Mucosa of stomach (tissue), 1 donor: ENCODE data around the gene PHGDH.
"Not testable (repeated sequence)": the region's sequence is repeated elsewhere in the genome, so short reads cannot be mapped to it uniquely, and the experiment has no call there.

Source experiments
- H3K27me3 ChIP-seq: one replicate; pipeline ENCODE4 v1.7.0; 2013; ENCODE audit warnings: mild to moderate bottlenecking, low read length; ENCODE audit not compliant: control insufficient read depth, insufficient read depth
- H3K36me3 ChIP-seq: one replicate; pipeline ENCODE4 v1.7.0; 2013; ENCODE audit warnings: low read length; ENCODE audit not compliant: control insufficient read depth, insufficient read depth
- H3K4me1 ChIP-seq: one replicate; pipeline ENCODE4 v1.7.0; 2013; ENCODE audit warnings: mild to moderate bottlenecking, low read length; ENCODE audit not compliant: control insufficient read depth, insufficient read depth
- H3K4me3 ChIP-seq: one replicate; pipeline ENCODE4 v1.7.0; 2013; ENCODE audit warnings: low read length
- H3K9ac ChIP-seq: one replicate; pipeline ENCODE4 v1.7.0; 2013; ENCODE audit warnings: mild to moderate bottlenecking, low read length, moderate library complexity
- H3K9me3 ChIP-seq: one replicate; pipeline ENCODE4 v1.7.0; 2013; ENCODE audit warnings: mild to moderate bottlenecking, low read length, moderate library complexity; ENCODE audit not compliant: control insufficient read depth
- donor health status: Pancreatic carcinoma.

PHGDH gene

DNA sequence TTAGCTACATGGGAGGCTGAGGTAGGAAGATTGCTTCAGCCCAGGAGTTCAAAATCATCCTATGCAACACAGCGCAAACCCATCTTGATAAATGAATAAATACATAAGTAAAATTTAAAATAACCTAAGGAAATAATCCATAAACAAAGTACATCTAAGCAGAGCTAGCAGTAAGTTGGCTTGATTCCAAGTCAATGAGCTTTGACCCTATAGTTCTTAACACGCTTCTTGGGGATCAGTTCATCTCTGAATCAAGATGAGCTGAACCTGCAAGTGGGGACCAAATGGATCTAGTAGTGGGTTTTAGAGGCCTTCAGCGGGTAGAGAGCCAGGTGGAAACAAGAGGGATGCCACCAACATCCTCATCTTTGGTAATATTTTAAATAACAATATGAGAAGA lies 31.5 kb upstream of the PHGDH start:
- Histone ChIP-seq H3K4me1 (peaks cover 8% of the 10 kb centered on the region), H3K4me3 (no peak overlapping the region), H3K36me3 (no peaks in the 10 kb centered on the region), H3K9ac (no peak overlapping the region), H3K9me3 (no peaks in the 10 kb centered on the region), H3K27me3 (no peaks in the 10 kb centered on the region)

DNA sequence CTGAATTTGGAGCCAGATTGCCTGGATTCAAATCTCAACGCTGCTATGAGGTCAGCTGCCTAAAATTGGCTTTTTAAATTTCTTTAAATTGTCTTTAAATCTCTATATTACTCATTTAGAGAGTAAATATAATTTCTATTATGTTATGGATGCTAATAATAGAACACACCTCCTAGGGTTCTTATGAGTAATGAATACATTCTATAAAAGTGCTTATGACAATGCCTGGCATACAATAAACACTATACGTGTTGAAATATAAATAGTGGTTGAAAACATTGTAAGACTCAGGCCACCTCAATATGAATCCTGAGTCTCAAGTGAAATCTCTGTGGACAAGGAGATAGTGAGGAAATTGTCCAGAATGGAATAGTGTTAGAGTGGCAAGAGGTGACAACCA lies 31.0 kb upstream of the PHGDH start:
- Histone ChIP-seq H3K4me3 (no peak overlapping the region), H3K4me1 (peaks cover 3% of the 10 kb centered on the region), H3K9me3 (no peaks in the 10 kb centered on the region), H3K36me3 (no peaks in the 10 kb centered on the region), H3K9ac (no peak overlapping the region), H3K27me3 (no peaks in the 10 kb centered on the region)

DNA sequence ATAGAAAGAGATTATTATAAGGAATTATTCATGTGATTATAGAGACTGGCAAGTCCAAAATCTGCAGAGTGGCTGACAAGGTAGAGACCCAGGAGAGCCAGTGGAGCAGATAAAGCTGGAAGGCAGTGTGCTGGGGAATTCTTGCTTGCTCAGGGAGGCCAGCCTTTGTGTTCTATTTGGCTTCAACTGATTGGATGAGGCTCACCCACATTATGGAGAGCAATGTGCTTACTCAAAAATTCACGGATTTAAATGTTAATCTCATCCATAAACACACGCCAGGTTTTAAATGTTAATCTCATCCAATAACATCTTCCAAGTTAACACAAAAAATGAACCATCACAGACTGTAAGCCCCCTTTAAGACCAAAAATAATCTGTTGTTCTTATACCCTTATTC lies 30.2 kb upstream of the PHGDH start:
- Histone ChIP-seq H3K9ac (no peak overlapping the region), H3K36me3 (no peaks in the 10 kb centered on the region), H3K27me3 (no peaks in the 10 kb centered on the region), H3K4me3 (no peak overlapping the region), H3K4me1 (no peaks in the 10 kb centered on the region), H3K9me3 (no peaks in the 10 kb centered on the region)

DNA sequence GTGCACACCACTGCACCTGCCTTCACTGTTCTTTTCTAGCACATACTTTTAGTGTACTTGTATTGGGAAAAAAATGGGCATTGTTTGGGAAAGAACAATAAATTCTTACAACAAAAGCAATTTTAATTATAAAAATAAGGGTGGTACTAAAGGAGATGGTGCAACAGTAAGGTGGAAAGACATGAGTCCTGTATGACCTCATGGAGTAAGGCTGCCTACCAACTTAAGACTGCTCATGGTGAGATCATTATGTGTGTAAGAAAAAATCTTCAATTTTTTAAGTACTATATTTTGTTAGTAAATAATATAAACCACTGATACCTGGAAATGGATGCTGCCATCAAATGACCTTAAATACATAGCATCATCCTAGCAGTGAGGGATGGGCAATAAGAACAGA lies 29.6 kb upstream of the PHGDH start:
- Histone ChIP-seq H3K27me3 (no peaks in the 10 kb centered on the region), H3K4me1 (no peaks in the 10 kb centered on the region), H3K36me3 (no peaks in the 10 kb centered on the region), H3K4me3 (no peak overlapping the region), H3K9ac (no peak overlapping the region), H3K9me3 (no peaks in the 10 kb centered on the region)

DNA sequence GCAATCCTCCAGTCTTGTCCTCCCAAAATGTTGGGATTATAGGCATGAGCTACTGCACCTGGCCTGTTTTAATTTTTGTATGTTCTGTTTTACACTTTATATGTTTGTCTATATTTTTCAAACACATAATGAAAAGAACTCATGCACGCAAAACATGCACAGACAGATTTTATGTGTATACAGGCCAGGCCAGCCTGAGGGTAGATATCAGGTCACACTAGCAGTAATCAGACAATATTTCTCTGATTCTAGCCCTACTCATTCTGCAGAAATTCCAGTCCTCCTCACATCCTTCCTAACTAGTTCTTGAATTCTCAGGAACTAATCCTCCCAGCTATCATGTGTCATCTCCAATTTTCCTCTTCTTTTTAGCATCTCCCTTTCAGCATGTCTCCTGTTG lies 27.8 kb upstream of the PHGDH start:
- Histone ChIP-seq H3K36me3 (no peaks in the 10 kb centered on the region), H3K4me3 (no peak overlapping the region), H3K9me3 (no peaks in the 10 kb centered on the region), H3K9ac (no peak overlapping the region), H3K27me3 (no peaks in the 10 kb centered on the region), H3K4me1 (no peaks in the 10 kb centered on the region)

DNA sequence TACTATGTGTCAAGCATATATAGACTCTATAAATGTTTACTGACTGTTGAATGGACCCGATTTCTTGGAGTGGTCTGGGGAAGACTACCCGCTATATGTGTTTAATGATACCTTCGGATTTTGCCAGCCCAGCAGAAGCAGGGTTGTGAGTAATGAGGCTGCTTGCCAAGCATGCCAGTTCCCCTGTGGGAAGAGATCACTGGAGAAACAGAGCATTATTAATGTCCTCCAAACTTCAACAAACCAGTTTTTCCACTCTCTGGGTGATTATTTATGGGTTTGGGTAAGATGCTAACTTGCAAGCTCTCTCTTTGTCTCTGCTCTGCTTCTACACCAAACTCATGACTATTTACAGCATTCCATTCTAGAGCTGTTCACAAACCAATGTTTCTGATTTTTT lies 25.1 kb upstream of the PHGDH start:
- H3K36me3 ChIP-seq: no peaks in the 10 kb centered on the region
- no peaks in the 10 kb centered on the region for H3K9me3 ChIP-seq
- no peak overlapping the region for H3K9ac ChIP-seq
- no peaks in the 10 kb centered on the region for H3K27me3 ChIP-seq
- no peaks in the 10 kb centered on the region for H3K4me1 ChIP-seq
- no peak overlapping the region for H3K4me3 ChIP-seq

DNA sequence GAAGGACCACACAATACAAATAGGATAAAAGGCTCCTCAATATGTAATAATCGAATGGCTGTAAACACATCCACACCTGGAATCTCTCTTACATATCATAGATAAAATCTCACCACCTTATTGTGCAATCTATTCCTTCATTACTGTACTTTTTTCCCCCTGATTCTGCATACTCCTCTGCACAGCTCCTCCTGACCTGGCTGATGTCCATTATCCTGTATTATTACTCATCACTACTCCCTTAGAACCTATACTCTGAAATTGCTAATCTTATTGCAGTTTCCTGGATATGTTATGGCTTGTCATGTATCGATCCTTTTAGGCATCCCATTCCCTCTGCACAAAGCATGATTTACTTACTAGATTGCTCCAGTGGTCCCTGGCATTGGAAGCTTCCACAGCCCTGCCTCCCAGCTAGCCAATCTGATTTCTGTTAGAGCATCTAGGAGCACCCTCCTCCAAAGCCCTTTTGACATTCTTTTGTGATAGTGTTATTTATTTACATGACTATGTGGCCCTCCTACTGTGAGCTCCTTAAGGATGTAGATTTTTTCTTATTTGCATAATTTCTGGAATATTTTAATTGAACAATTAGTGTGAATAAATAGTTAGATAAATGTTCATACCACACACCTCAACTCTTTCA lies 24.2 kb upstream of the PHGDH start:
- Histone ChIP-seq H3K9me3 (no peaks in the 10 kb centered on the region), H3K4me1 (no peaks in the 10 kb centered on the region), H3K36me3 (no peaks in the 10 kb centered on the region), H3K27me3 (no peaks in the 10 kb centered on the region), H3K9ac (no peak overlapping the region), H3K4me3 (no peak overlapping the region)

DNA sequence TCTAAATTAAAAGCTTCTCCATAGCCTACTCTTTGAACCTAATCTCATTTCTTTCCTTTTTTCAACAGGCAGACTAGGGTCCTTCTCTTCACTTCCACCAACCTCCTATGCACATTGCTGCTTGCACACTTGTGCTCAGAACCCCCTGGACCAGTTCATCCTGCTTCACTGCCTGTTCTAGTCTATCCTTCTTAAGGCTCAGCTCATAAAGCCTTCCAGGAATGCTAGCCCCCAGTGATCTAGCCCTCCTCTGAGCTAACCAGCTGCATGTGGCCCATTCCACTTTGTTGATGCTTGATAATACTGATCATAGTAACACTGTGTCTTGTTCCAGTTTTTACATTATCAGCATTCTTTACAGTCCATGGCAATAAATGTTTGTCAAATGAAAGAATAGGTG lies 22.9 kb upstream of the PHGDH start:
- Histone ChIP-seq H3K9ac (no peak overlapping the region), H3K27me3 (no peaks in the 10 kb centered on the region), H3K36me3 (no peaks in the 10 kb centered on the region), H3K4me3 (no peak overlapping the region), H3K9me3 (no peaks in the 10 kb centered on the region), H3K4me1 (no peaks in the 10 kb centered on the region)

DNA sequence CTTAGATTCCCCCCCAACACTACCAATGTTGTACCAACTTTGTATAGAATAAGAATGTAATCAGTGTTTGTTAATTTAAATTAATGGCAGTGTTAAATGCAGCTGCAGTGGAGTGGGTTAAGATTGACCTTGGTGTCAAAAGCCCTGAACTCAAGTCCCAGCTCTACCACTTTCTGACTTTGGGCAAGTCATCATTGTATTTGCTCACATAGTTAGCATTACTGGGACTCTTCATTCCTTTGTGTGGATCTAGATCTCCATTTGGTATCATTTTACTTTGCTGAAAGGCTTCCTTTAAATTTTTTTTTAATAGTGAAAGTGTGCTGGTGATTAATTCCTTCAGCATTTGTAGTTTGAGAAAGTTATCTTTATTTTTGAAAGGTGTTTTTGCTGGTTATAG lies 22.2 kb upstream of the PHGDH start:
- no peak overlapping the region for H3K9ac ChIP-seq
- no peak overlapping the region for H3K4me3 ChIP-seq
- H3K27me3 ChIP-seq: no peaks in the 10 kb centered on the region
- no peaks in the 10 kb centered on the region for H3K36me3 ChIP-seq
- H3K9me3 ChIP-seq: no peaks in the 10 kb centered on the region
- no peaks in the 10 kb centered on the region for H3K4me1 ChIP-seq

DNA sequence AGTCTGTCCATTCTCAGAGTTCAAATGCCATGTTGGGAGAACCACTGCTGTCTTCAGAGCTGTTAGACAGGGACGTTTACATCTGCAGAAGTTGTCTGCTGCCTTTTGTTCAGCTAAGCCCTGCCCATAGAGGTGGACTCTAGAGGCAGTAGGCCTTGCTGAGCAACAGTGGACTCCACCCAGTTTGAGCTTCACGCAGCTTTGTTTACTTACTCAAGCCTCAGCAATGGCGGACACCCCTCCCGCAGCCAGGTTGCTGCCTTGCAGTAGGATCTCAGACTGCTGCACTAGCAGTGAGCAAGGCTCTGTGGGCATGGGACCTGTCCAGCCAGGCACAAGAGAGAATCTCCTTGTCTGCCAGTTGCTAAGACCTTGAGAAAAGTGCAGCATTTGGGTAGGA lies 14.9 kb upstream of the PHGDH start:
- not testable (repeated sequence) for H3K4me1 ChIP-seq, H3K9ac ChIP-seq, H3K9me3 ChIP-seq, H3K4me3 ChIP-seq, H3K36me3 ChIP-seq, H3K27me3 ChIP-seq

DNA sequence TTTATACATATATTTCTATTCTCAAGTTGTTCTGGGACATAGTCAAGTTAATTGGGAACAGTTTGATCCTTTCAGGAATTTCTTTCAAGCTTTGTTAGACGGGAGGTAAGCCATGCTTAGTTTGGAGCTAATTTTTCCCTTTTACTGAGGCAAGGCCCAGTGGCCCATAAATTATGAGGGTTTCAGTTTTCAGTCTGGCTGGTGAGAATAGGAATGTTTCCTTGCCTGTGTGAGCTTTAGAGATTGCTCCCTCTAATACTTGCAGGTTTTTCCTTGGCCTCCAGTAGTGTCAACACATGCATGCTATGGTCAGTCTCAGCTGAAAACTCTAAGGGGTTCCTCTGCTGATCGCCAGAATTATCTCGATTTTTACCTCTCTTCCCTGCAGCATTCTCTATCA lies 14.1 kb upstream of the PHGDH start:
- Histone ChIP-seq H3K4me3 (no peak overlapping the region), H3K9ac (no peak overlapping the region), H3K4me1 (peaks cover 4% of the 10 kb centered on the region), H3K36me3 (no peaks in the 10 kb centered on the region), H3K27me3 (no peaks in the 10 kb centered on the region), H3K9me3 (no peaks in the 10 kb centered on the region)

DNA sequence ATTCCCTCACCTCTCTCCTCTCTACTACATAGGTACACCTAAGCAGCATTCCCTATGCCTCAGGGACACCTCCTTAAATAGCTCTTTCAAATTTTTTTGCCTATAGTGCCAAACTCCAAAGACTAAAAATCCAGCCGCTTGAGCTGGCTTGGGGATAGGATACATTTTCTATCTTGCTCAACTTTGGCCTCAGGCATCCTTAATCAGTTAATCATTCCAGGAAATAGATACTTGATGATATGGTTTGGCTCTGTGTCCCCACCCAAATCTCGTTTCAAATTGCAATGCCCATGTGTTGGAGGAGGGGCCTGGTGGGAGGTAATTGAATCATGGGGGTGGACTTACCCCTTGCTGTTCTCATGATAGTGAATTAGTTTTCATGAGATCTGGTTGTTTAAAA lies 11.4 kb upstream of the PHGDH start:
- Histone ChIP-seq H3K9ac (no peak overlapping the region), H3K36me3 (no peaks in the 10 kb centered on the region)

DNA sequence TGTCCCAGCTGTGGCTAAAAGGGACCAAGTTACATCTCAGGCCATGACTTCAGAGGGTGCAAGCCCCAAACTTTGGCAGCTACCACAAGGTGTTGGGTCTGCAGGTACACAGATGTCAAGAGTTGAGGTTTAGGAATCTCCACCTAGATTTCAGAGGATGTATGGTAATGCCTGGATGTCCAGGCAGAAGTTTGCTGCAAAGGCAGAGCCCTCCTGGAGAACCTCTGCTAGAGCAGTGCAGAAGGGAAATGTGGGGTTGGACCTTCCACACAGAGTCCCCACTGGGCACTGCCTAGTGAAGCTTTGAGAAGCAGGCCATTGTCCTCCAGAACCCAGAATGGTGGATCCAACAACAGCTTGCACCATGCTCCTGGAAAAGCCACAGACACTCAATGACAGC lies 10.1 kb upstream of the PHGDH start:
- no peak overlapping the region for H3K4me3 ChIP-seq
- no peaks in the 10 kb centered on the region for H3K36me3 ChIP-seq
- H3K9me3 ChIP-seq: no peaks in the 10 kb centered on the region
- H3K9ac ChIP-seq: no peak overlapping the region
- peaks cover 2% of the 10 kb centered on the region for H3K4me1 ChIP-seq
- H3K27me3 ChIP-seq: no peaks in the 10 kb centered on the region

More for the DNA sequence above, 11.4 kb upstream of the PHGDH start:
- Histone ChIP-seq H3K4me3 (no peak overlapping the region), H3K4me1 (peaks cover 4% of the 10 kb centered on the region), H3K9me3 (no peaks in the 10 kb centered on the region), H3K27me3 (no peaks in the 10 kb centered on the region)
